Parathyroid adenoma (tissue), 2 donors: ENCODE measurements around the gene ABAT.
"Not testable (repeated sequence)": the region's sequence is repeated elsewhere in the genome, so short reads cannot be mapped to it uniquely, and the experiment has no call there.

Experiments
- H2AFZ ChIP-seq: fragments of 300-600 bp; sonication (generic); one replicate; pipeline ENCODE4 v1.7.0; 2017; ENCODE audit warnings: antibody characterized with exemption, mild to moderate bottlenecking
- H3K27ac ChIP-seq: fragments of 300-600 bp; sonication (generic); one replicate; pipeline ENCODE4 v1.7.0; 2017
- H3K27me3 ChIP-seq: fragments of 300-600 bp; sonication (generic); one replicate; pipeline ENCODE4 v1.7.0; 2017; ENCODE audit warnings: low read length; ENCODE audit not compliant: control insufficient read depth, insufficient read depth
- H3K36me3 ChIP-seq: fragments of 300-600 bp; sonication (generic); one replicate; pipeline ENCODE4 v1.7.0; 2017; ENCODE audit warnings: low read length; ENCODE audit not compliant: control insufficient read depth, insufficient read depth
- H3K4me1 ChIP-seq: fragments of 300-600 bp; sonication (generic); one replicate; pipeline ENCODE4 v1.7.0; 2017; ENCODE audit warnings: control low read depth
- H3K4me2 ChIP-seq: fragments of 300-600 bp; sonication (generic); one replicate; pipeline ENCODE4 v1.7.0; 2017; ENCODE audit warnings: low read length
- H3K4me3 ChIP-seq: fragments of 300-600 bp; sonication (generic); one replicate; pipeline ENCODE4 v1.7.0; 2017; ENCODE audit warnings: low read depth, low read length
- H3K79me2 ChIP-seq: fragments of 300-600 bp; sonication (generic); one replicate; pipeline ENCODE4 v1.7.0; 2017; ENCODE audit warnings: control low read depth
- H3K9ac ChIP-seq: fragments of 300-600 bp; sonication (generic); one replicate; pipeline ENCODE4 v1.7.0; 2017; ENCODE audit warnings: mild to moderate bottlenecking
- H3K9me3 ChIP-seq: fragments of 300-600 bp; sonication (generic); one replicate; pipeline ENCODE4 v1.7.0; 2017; ENCODE audit warnings: low read length; ENCODE audit not compliant: control insufficient read depth
- TF ChIP-seq, protein P1 (sequence below): fragments of 300-600 bp; sonication (generic); IDR thresholded peaks from one replicate; pipeline ENCODE4 v1.7.0; 2017; ENCODE audit warnings: antibody characterized with exemption, mild to moderate bottlenecking
- donor health status: primary hyperparathyroidism.

The ABAT gene

DNA sequence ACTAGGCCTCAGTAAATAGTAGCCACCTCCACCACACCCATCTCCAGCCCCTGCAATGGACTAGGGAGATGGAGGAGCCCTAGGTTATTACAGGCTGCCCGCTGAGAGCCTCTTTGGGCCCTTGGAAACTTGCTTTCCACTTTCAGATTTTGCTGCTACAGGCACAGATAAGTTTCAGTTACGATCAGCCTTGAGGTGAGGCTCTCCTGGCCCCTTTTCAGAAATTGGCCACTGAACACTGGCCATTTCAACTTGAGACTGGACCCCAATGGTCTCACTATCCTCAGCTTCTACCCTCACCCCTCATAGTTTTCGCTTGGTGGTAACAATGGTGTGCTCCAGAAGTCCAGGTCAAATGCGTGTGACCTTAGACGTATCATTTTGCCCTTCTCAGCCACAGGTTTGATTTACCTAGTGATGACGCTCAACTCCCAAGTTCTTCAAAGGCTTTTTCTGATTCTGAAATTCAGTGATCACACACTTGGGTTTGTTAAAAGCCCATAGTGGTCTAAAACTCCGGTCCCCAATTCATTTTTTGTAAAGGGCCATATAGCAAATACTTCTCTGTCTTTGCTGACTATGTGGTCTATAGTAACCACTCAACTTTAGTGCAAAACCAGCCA is 124.2 kb downstream of the ABAT start:
- Histone ChIP-seq H3K9ac (no peak overlapping the region), H3K4me3 (peak overlapping the region; percentile 92), H3K9me3 (no peaks in the 10 kb centered on the region), H3K79me2 (peaks cover 19% of the 10 kb centered on the region), H3K4me2 (peak overlapping the region; percentile 91), H3K4me1 (peaks cover 6% of the 10 kb centered on the region), H3K27me3 (no peaks in the 10 kb centered on the region), H3K36me3 (no peaks in the 10 kb centered on the region), H3K27ac (peak overlapping the region; percentile 67), H2AFZ (peak overlapping the region; percentile 98)
- TF ChIP-seq, protein P1, sequence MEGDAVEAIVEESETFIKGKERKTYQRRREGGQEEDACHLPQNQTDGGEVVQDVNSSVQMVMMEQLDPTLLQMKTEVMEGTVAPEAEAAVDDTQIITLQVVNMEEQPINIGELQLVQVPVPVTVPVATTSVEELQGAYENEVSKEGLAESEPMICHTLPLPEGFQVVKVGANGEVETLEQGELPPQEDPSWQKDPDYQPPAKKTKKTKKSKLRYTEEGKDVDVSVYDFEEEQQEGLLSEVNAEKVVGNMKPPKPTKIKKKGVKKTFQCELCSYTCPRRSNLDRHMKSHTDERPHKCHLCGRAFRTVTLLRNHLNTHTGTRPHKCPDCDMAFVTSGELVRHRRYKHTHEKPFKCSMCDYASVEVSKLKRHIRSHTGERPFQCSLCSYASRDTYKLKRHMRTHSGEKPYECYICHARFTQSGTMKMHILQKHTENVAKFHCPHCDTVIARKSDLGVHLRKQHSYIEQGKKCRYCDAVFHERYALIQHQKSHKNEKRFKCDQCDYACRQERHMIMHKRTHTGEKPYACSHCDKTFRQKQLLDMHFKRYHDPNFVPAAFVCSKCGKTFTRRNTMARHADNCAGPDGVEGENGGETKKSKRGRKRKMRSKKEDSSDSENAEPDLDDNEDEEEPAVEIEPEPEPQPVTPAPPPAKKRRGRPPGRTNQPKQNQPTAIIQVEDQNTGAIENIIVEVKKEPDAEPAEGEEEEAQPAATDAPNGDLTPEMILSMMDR = no peak

DNA sequence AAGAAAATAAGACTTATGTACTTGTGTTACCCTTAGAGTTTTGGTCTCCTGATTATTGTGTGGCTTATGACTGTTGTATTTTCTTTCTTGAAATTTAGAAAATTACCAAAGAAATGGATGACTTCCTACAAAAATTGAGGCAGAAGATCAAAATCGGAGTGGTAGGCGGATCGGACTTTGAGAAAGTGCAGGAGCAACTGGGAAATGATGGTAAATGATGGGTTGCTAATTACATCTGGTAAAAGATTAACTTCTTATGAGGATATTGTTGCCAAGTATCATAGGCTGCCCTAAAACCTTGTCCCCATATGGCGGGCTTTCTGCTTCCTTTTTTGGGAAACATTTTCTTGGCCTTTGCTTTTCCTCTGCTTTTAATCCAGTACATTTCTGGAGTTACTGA is 127.3 kb downstream of the ABAT start:
- peaks cover 6% of the 10 kb centered on the region for H3K4me1 ChIP-seq
- TF ChIP-seq, protein P1 = no peak
- H2AFZ ChIP-seq = no peak overlapping the region
- peaks cover 19% of the 10 kb centered on the region for H3K79me2 ChIP-seq
- H3K27me3 ChIP-seq = no peaks in the 10 kb centered on the region
- H3K4me2 ChIP-seq = no peak overlapping the region
- H3K27ac ChIP-seq = no peak overlapping the region
- no peak overlapping the region for H3K9ac ChIP-seq
- H3K4me3 ChIP-seq = no peak overlapping the region
- no peaks in the 10 kb centered on the region for H3K9me3 ChIP-seq
- H3K36me3 ChIP-seq = no peaks in the 10 kb centered on the region

DNA sequence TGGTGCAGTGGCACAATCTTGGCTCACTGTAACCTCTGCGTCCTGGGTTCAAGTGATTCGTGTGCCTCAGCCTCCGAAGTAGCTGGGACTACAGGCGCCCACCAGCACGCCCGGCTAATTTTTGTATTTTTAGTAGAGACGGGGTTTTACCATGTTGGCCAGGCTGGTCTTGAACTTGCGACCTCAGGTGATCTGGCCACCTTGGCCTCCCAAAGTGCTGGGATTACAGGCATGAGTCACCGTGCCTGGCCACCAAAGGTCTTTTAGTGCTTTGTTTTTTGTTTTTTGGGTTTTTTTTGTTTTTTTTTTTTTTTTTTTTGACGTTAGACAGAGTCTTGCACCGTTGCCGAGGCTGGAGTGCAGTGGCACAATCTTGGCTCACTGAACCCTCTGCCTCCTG is 129.3 kb downstream of the ABAT start:
- H3K9ac ChIP-seq, H3K36me3 ChIP-seq: not testable (repeated sequence)

DNA sequence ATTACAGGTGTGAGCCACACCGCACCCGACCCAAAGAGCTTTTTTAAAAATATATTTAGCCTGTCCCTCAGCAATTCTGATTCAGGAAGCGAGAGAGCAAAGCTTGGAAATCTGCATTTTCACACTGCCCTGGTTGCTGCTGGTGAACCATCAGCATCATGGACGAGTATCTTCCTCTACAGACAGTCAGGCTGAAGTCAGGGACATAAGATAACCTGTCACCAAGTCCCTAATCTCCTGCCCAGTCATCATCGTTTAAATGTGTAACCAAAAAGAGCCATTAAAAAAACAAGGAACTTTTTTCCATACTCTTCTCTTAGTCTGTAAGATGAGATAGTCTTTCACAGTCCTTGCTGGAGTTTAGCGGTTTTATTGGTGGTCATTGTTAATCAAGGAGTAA is 129.9 kb downstream of the ABAT start:
- H3K79me2 ChIP-seq = peaks cover 5% of the 10 kb centered on the region
- H3K27me3 ChIP-seq = no peaks in the 10 kb centered on the region
- H2AFZ ChIP-seq = no peak overlapping the region
- H3K4me2 ChIP-seq = no peak overlapping the region
- H3K9ac ChIP-seq = no peak overlapping the region
- H3K4me1 ChIP-seq = no peaks in the 10 kb centered on the region
- no peak overlapping the region for H3K4me3 ChIP-seq
- H3K36me3 ChIP-seq = no peaks in the 10 kb centered on the region
- TF ChIP-seq, protein P1 = no peak
- no peaks in the 10 kb centered on the region for H3K9me3 ChIP-seq
- no peak overlapping the region for H3K27ac ChIP-seq

More for the DNA sequence above, 129.3 kb downstream of the ABAT start:
- not testable (repeated sequence) for H3K4me1 ChIP-seq, H3K27ac ChIP-seq, H3K4me2 ChIP-seq, H3K79me2 ChIP-seq, H3K4me3 ChIP-seq, H2AFZ ChIP-seq, H3K9me3 ChIP-seq, H3K27me3 ChIP-seq

DNA sequence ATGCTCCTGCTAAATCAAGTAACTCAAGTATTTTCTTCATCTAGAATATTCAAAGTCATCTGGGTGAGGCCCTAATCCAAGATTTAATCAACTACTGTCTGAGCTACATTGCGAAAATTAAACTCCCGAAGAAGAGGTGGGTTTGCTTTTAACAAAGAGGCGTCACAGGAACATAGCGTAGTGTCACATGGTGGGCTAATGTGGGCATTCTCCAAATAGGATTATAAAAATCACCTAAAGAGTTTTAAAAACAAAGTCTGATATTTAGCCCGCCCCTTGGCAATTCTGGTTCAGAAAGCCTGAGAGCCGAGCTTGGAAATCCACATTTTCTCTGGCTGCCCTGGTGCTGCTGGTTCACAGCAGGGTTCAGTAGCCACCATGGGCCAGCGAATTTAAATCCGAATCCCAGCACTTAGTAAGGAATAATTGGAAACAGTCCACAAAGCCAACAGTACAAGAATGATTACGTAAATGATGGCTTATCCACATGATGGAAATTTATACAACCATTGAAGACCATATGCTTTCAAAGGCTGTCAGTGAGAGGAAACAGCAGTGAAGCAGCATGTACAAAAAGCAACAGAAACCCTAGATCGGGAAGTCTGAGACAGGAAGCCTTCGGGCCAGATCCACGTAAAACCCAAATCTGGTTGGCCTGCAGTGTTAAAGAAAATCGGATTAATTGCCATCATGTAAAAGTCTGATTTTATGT is 132.0 kb downstream of the ABAT start:
- Histone ChIP-seq H2AFZ (no peak overlapping the region), H3K4me2 (no peak overlapping the region), H3K79me2 (no peaks in the 10 kb centered on the region), H3K36me3 (no peaks in the 10 kb centered on the region), H3K9me3 (no peaks in the 10 kb centered on the region), H3K4me3 (no peak overlapping the region), H3K9ac (no peak overlapping the region), H3K27ac (no peak overlapping the region), H3K27me3 (no peaks in the 10 kb centered on the region), H3K4me1 (no peaks in the 10 kb centered on the region)
- TF ChIP-seq, protein P1 = no peak
